Sigmoid colon (tissue), 7 donors: ENCODE data around the gene NFE2. TPM values are rescaled to one million over a fixed set of nuclear protein-coding genes. Genes with fewer than 3 reads are reported as not detected.
A peak's percentile ranks its signal among the peaks of the same experiment; 100 is the strongest.

Experiments used
- DNase-seq: peaks from one replicate; pipeline ENCODE4 v3.0.0-alpha.2; 2019
- H3K27ac ChIP-seq, 4 donors: fragments of 200-600 bp; sonication (generic); one replicate each; pipeline ENCODE4 v1.5.1; 2016 to 2019; ENCODE audit warnings: mild to moderate bottlenecking in 1 of 4
- H3K27me3 ChIP-seq, 3 donors: fragments of 200-600 bp; sonication (generic); one replicate each; pipeline ENCODE4 v1.5.1; 2019; ENCODE audit warnings: mild to moderate bottlenecking in 1 of 3
- H3K36me3 ChIP-seq, 4 donors: fragments of 200-600 bp; sonication (generic); one replicate each; pipeline ENCODE4 v1.5.1; 2016 to 2019
- H3K4me1 ChIP-seq, 4 donors: fragments of 200-600 bp; sonication (generic); one replicate each; pipeline ENCODE4 v1.5.1; 2017 to 2019
- H3K4me3 ChIP-seq, 4 donors: fragments of 200-600 bp; sonication (generic); one replicate each; pipeline ENCODE4 v1.5.1; 2017 to 2019; ENCODE audit warnings: mild to moderate bottlenecking in 2 of 4, moderate library complexity in 1 of 4
- H3K9me3 ChIP-seq, 4 donors: fragments of 200-600 bp in 3 of 4; sonication (generic) in 3 of 4; one replicate each; pipeline versions ENCODE4 v1.5.1 to v1.6.1; 2013 to 2019
- CTCF ChIP-seq, 4 experiments: fragments of 450-650 bp in 3 of 4; fragments of 200-600 bp in 1 of 4; IDR thresholded peaks; one replicate each; pipeline ENCODE4 v1.5.1; 2016 to 2019; ENCODE audit warnings: antibody characterized with exemption in 4 of 4, mild to moderate bottlenecking in 3 of 4, moderate library complexity in 2 of 4
- EP300 ChIP-seq, 4 donors: sonication (generic); formaldehyde crosslinking; IDR thresholded peaks; one replicate each; pipeline ENCODE4 v1.6.1; 2017; ENCODE audit warnings: antibody characterized with exemption in 4 of 4
- POLR2A ChIP-seq, 2 donors: fragments of 450-650 bp; IDR thresholded peaks; one replicate each; pipeline ENCODE4 v1.6.1; 2016; ENCODE audit warnings: antibody characterized with exemption in 2 of 2, mild to moderate bottlenecking in 2 of 2, moderate library complexity in 2 of 2
- POLR2AphosphoS5 ChIP-seq, 4 donors: sonication (generic); formaldehyde crosslinking; IDR thresholded peaks; one replicate each; pipeline ENCODE4 v1.6.1; 2017; ENCODE audit warnings: antibody characterized with exemption in 4 of 4
- WGBS, 2 donors: extraction: QIAGEN DNeasy Blood & Tissue Kit; methylation state at CpG; one replicate each; pipeline ENCODE4 v1.1.7; 2013; 5-methylcytosine and 5-hydroxymethylcytosine counted together
- intact Hi-C: fragments of 100-400 bp; cut with DNase I; formaldehyde crosslinking; loops from one replicate; pipeline ENCODE4 v1.15.1; 2023
- polyA plus RNA-seq, 3 donors: library from polyadenylated mRNA; stranded (reverse); fragments of 200-250 nt; gene quantifications; one replicate each; pipeline ENCODE4 v1.2.3, GENCODE V29; 2013
- total RNA-seq, 4 donors: library from RNA; depleted of rRNA; stranded (reverse); fragments of >200 nt; gene quantifications; one replicate each; pipeline ENCODE4 v1.1.0, GENCODE V29; 2016
- donor health status: healthy with polysubstance abuse.
- donor health status: Bipolar disorder and iron deficiency.
- donor health status: healthy.

NFE2 gene
- total and polyA plus RNA-seq, 7 donors = 0.45 to 0.54 TPM; not detected in 5

- no peak for DNase-seq
- TF ChIP-seq EP300 (IDR thresholded peaks at IDR 0.05) (no peak), POLR2AphosphoS5 (IDR thresholded peaks at IDR 0.05) (no peak), CTCF (IDR thresholded peaks at IDR 0.05) (no peak), POLR2A (IDR thresholded peaks at IDR 0.05) (no peak)
- intact Hi-C loops = no loop called here
Observed at GRCh38 chr12:54311051-54311450, 10.2 kb upstream of the NFE2 start.

GRCh38 chr12:54306925-54307741 lies 6.3 kb upstream of the NFE2 start:
- Histone ChIP-seq H3K36me3 (no peaks in the 10 kb centered on the region), H3K4me1 (no peaks in the 10 kb centered on the region), H3K27ac (no peak overlapping the region), H3K27me3 (peaks cover 0 to 11% (median 5%) of the 10 kb centered on the region in 3 donors), H3K4me3 (no peak overlapping the region), H3K9me3 (no peaks in the 10 kb centered on the region)
- peak; percentile 76 for DNase-seq
- 24 to 45% methylated on average over 8 of the region's 8 CpGs for WGBS, 2 donors
- intact Hi-C loops = no loop called here
- TF ChIP-seq POLR2AphosphoS5 (IDR thresholded peaks at IDR 0.05) (no peak), POLR2A (IDR thresholded peaks at IDR 0.05) (no peak), EP300 (IDR thresholded peaks at IDR 0.05) (no peak), CTCF (IDR thresholded peaks at IDR 0.05) (no peak)

More at GRCh38 chr12:54311051-54311450, 10.2 kb upstream of the NFE2 start:
- Histone ChIP-seq H3K36me3 (no peaks in the 10 kb centered on the region), H3K4me1 (no peaks in the 10 kb centered on the region), H3K9me3 (no peaks in the 10 kb centered on the region), H3K27me3 (no peaks in the 10 kb centered on the region), H3K27ac (no peak overlapping the region), H3K4me3 (no peak overlapping the region)
- WGBS, 2 donors = 66 to 67% methylated on average over 2 of the region's 2 CpGs

GRCh38 chr12:54304187-54304810 lies 3.5 kb upstream of the NFE2 start:
- peaks cover 0 to 35% (median 9%) of the 10 kb centered on the region in 3 donors for H3K27me3 ChIP-seq
- 12 to 22% methylated on average over 12 of the region's 12 CpGs for WGBS, 2 donors

GRCh38 chr12:54303640-54304039 lies 2.8 kb upstream of the NFE2 start:
- intact Hi-C loops = no loop called here
- H3K27me3 ChIP-seq = peaks cover 0 to 42% (median 15%) of the 10 kb centered on the region in 3 donors
- no peak for DNase-seq

More at GRCh38 chr12:54304187-54304810, 3.5 kb upstream of the NFE2 start:
- peaks cover 0 to 9% (median 8%) of the 10 kb centered on the region in 4 donors for H3K4me1 ChIP-seq
- peak; percentile 71 for DNase-seq
- H3K36me3 ChIP-seq = no peaks in the 10 kb centered on the region
- no peaks in the 10 kb centered on the region for H3K9me3 ChIP-seq
- intact Hi-C loops = no loop called here
- TF ChIP-seq POLR2A (IDR thresholded peaks at IDR 0.05) (no peak), EP300 (IDR thresholded peaks at IDR 0.05) (no peak), CTCF (IDR thresholded peaks at IDR 0.05) (no peak), POLR2AphosphoS5 (IDR thresholded peaks at IDR 0.05) (no peak)
- no peak overlapping the region for H3K27ac ChIP-seq
- no peak overlapping the region for H3K4me3 ChIP-seq

More at GRCh38 chr12:54303640-54304039, 2.8 kb upstream of the NFE2 start:
- H3K4me1 ChIP-seq = peaks cover 0 to 9% (median 8%) of the 10 kb centered on the region in 4 donors
- H3K4me3 ChIP-seq = no peak overlapping the region
- no peaks in the 10 kb centered on the region for H3K36me3 ChIP-seq
- no peaks in the 10 kb centered on the region for H3K9me3 ChIP-seq
- TF ChIP-seq POLR2AphosphoS5 (IDR thresholded peaks at IDR 0.05) (no peak), POLR2A (IDR thresholded peaks at IDR 0.05) (no peak), EP300 (IDR thresholded peaks at IDR 0.05) (no peak), CTCF (IDR thresholded peaks at IDR 0.05) (no peak)
- no peak overlapping the region for H3K27ac ChIP-seq
